Measurements from ENCODE around the gene SPIRE1.
"Not testable (repeated sequence)": the region's sequence is repeated elsewhere in the genome, so short reads cannot be mapped to it uniquely, and the experiment has no call there.

Gene SPIRE1

GRCh38 chr18:12551943-12552878 is 105.7 kb downstream of the SPIRE1 start:
- DNase-seq: not testable (repeated sequence)

GRCh38 chr18:12551466-12551865 is 106.4 kb downstream of the SPIRE1 start:
- DNase-seq: not testable (repeated sequence)

- DNase-seq: no peak
Observed at GRCh38 chr18:12543697-12544096, 114.2 kb downstream of the SPIRE1 start.

- no peak for DNase-seq
Observed at GRCh38 chr18:12540751-12541150, 117.2 kb downstream of the SPIRE1 start.

- not testable (repeated sequence) for DNase-seq
Observed at GRCh38 chr18:12539158-12539557, 118.7 kb downstream of the SPIRE1 start.

GRCh38 chr18:12534820-12535219 is 123.1 kb downstream of the SPIRE1 start:
- no peak for DNase-seq

- no peak for DNase-seq
Observed at GRCh38 chr18:12532661-12533060, 125.2 kb downstream of the SPIRE1 start.

- DNase-seq: no peak
Observed at GRCh38 chr18:12531749-12532148, 126.2 kb downstream of the SPIRE1 start.

- DNase-seq: no peak
Observed at GRCh38 chr18:12520442-12520992, 137.4 kb downstream of the SPIRE1 start.

- DNase-seq: no peak
Observed at GRCh38 chr18:12518832-12519531, 138.9 kb downstream of the SPIRE1 start.

- DNase-seq: no peak
Observed at GRCh38 chr18:12518326-12518725, 139.6 kb downstream of the SPIRE1 start.

GRCh38 chr18:12517142-12517825 is 140.6 kb downstream of the SPIRE1 start:
- DNase-seq: no peak

- DNase-seq: no peak
Observed at GRCh38 chr18:12516049-12516630, 141.8 kb downstream of the SPIRE1 start.

GRCh38 chr18:12515550-12515949 is 142.4 kb downstream of the SPIRE1 start:
- peak; percentile 44 for DNase-seq

- no peak for DNase-seq
Observed at GRCh38 chr18:12507007-12507406, 150.9 kb downstream of the SPIRE1 start.

- no peak for DNase-seq
Observed at GRCh38 chr18:12500986-12501385, 156.9 kb downstream of the SPIRE1 start.

GRCh38 chr18:12497839-12498238 is 160.1 kb downstream of the SPIRE1 start:
- no peak for DNase-seq

- no peak for DNase-seq
Observed at GRCh38 chr18:12497296-12497695, 160.6 kb downstream of the SPIRE1 start.

- DNase-seq: no peak
Observed at GRCh38 chr18:12492907-12493306, 165.0 kb downstream of the SPIRE1 start.

- DNase-seq: no peak
Observed at GRCh38 chr18:12491611-12492435, 166.1 kb downstream of the SPIRE1 start.

- DNase-seq: no peak
Observed at GRCh38 chr18:12485479-12486105, 172.3 kb downstream of the SPIRE1 start.
